Right atrium auricular region (tissue), 2 donors: ENCODE data around the gene CA5A. TPM values are rescaled to one million over a fixed set of nuclear protein-coding genes. Genes with fewer than 3 reads are reported as not detected.
"Not testable (repeated sequence)": the region's sequence is repeated elsewhere in the genome, so short reads cannot be mapped to it uniquely, and the experiment has no call there.

Source experiments
- DNase-seq: peaks from one replicate; pipeline ENCODE4 v3.0.0-alpha.2; 2019; ENCODE audit warnings: low spot score
- H3K27ac ChIP-seq, 2 donors: fragments of 200-600 bp; sonication (generic); 1 replicate in 1 of 2; 2 replicates in 1 of 2; pipeline ENCODE4 v1.5.1; 2016 to 2019
- H3K27me3 ChIP-seq, 2 donors: fragments of 200-600 bp; sonication (generic); one replicate each; pipeline versions ENCODE4 v1.5.1 to v1.6.0; 2017 to 2019
- H3K36me3 ChIP-seq: fragments of 200-600 bp; sonication (generic); one replicate; pipeline ENCODE4 v1.5.1; 2016
- H3K4me1 ChIP-seq, 2 donors: fragments of 200-600 bp; sonication (generic); one replicate each; pipeline versions ENCODE4 v1.5.1 to v1.6.0; 2017 to 2019
- H3K4me3 ChIP-seq, 2 donors: fragments of 200-600 bp; sonication (generic); 1 replicate in 1 of 2; 2 replicates in 1 of 2; pipeline ENCODE4 v1.5.1; 2017 to 2019; ENCODE audit warnings: mild to moderate bottlenecking in 1 of 2, moderate library complexity in 1 of 2
- H3K9me3 ChIP-seq, 2 donors: fragments of 200-600 bp; sonication (generic); one replicate each; pipeline ENCODE4 v1.5.1; 2019
- CTCF ChIP-seq, 2 donors: fragments of 200-600 bp; sonication (generic); IDR thresholded peaks; one replicate each; pipeline ENCODE4 v1.5.1; 2019; ENCODE audit warnings: antibody characterized with exemption in 2 of 2
- total RNA-seq, 2 donors: library from RNA; depleted of rRNA; stranded (reverse); fragments of >200 nt; gene quantifications; one replicate each; pipeline ENCODE4 v1.1.0, GENCODE V29; 2016

Gene CA5A
- total RNA-seq, 2 donors from 2014 or later, result not detected

- DNase-seq, result no peak
- Histone ChIP-seq H3K27ac (no peak overlapping the region), H3K4me3 (no peak overlapping the region), H3K4me1 (no peaks in the 10 kb centered on the region), H3K9me3 (no peaks in the 10 kb centered on the region), H3K27me3 (no peaks in the 10 kb centered on the region), H3K36me3 (no peaks in the 10 kb centered on the region)
- no peak for TF ChIP-seq CTCF (IDR thresholded peaks at IDR 0.05)
Observed at GRCh38 chr16:87882436-87883019, 53.8 kb downstream of the CA5A start.

- H3K9me3 ChIP-seq, result no peaks in the 10 kb centered on the region
- H3K4me1 ChIP-seq, result no peaks in the 10 kb centered on the region
- no peak overlapping the region for H3K27ac ChIP-seq
- no peaks in the 10 kb centered on the region for H3K27me3 ChIP-seq
- no peaks in the 10 kb centered on the region for H3K36me3 ChIP-seq
- no peak for TF ChIP-seq CTCF (IDR thresholded peaks at IDR 0.05)
- H3K4me3 ChIP-seq, result no peak overlapping the region
- DNase-seq, result no peak
Observed at GRCh38 chr16:87881324-87882200, 54.8 kb downstream of the CA5A start.

GRCh38 chr16:87880117-87880696, 56.1 kb downstream of the CA5A start:
- no peaks in the 10 kb centered on the region for H3K36me3 ChIP-seq
- no peaks in the 10 kb centered on the region for H3K9me3 ChIP-seq
- H3K27ac ChIP-seq, result no peak overlapping the region
- no peak overlapping the region for H3K4me3 ChIP-seq
- no peaks in the 10 kb centered on the region for H3K4me1 ChIP-seq
- no peak for DNase-seq
- TF ChIP-seq CTCF (IDR thresholded peaks at IDR 0.05), result no peak
- H3K27me3 ChIP-seq, result no peaks in the 10 kb centered on the region

GRCh38 chr16:87879411-87880013, 56.8 kb downstream of the CA5A start:
- not testable (repeated sequence) for H3K4me1 ChIP-seq, H3K4me3 ChIP-seq, DNase-seq, H3K36me3 ChIP-seq, H3K9me3 ChIP-seq, H3K27ac ChIP-seq, H3K27me3 ChIP-seq

- Histone ChIP-seq H3K27ac (no peak overlapping the region), H3K27me3 (no peaks in the 10 kb centered on the region), H3K4me1 (no peaks in the 10 kb centered on the region), H3K4me3 (no peak overlapping the region), H3K36me3 (no peaks in the 10 kb centered on the region), H3K9me3 (no peaks in the 10 kb centered on the region)
- TF ChIP-seq CTCF (IDR thresholded peaks at IDR 0.05), result no peak
- no peak for DNase-seq
Observed at GRCh38 chr16:87878704-87879103, 57.6 kb downstream of the CA5A start.

- H3K4me1 ChIP-seq, result no peaks in the 10 kb centered on the region
- no peak overlapping the region for H3K4me3 ChIP-seq
- TF ChIP-seq CTCF (IDR thresholded peaks at IDR 0.05), result no peak
- no peak for DNase-seq
- no peak overlapping the region for H3K27ac ChIP-seq
- H3K9me3 ChIP-seq, result no peaks in the 10 kb centered on the region
- H3K27me3 ChIP-seq, result no peaks in the 10 kb centered on the region
- no peaks in the 10 kb centered on the region for H3K36me3 ChIP-seq
Observed at GRCh38 chr16:87877942-87878507, 58.3 kb downstream of the CA5A start.
